Measurements from ENCODE around the gene PRPF19. TPM values are rescaled to one million over a fixed set of nuclear protein-coding genes. Genes with fewer than 3 reads are reported as not detected.

Gene PRPF19
- total RNA-seq, 1 experiment from 2014 or later, result 115 TPM

DNA sequence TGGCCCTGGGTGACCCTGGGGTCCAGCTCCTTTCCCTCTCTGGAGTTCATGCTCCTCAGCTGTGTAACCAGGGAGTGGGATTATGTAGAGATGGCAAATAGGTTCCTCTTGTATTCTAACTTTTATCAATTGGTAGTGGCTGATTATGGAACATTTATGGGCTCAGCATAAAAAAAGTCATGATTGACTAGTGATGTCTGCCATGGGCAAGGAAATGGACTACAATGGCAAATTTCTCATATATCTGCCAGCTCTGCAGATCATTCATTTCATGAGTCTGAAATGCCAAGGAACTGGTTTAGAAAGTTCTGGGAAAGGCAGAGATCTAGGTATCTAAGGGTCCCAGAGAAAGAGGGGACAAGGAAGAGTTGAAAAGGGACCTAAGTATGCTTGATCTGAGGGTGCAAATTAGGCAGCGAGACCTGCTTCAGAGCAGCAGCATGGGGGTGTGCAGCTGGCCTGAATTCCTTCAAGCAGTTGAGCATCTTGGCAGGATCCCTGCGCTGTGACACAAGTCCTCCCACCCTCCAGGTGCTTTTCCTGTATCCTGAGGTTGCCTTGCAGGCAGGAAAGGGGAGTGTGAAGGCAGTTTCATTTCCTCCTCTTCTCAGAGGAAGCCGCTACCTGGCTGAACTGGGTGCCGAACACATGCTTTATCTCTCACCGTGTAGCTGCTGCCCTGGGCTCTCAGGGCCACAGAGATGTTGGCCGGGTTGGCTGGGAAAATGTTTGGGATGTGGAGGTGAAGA is 35.2 kb upstream of the PRPF19 start:
- H3K4me1 Mint-ChIP-seq (ENCODE audit: insufficient read depth, unreplicated experiment), result no peaks in the 10 kb centered on the region
- H3K27ac Mint-ChIP-seq (ENCODE audit: low read depth, unreplicated experiment), result no peak overlapping the region
- no peak for DNase-seq (ENCODE audit: unreplicated experiment)
- TF ChIP-seq, protein P1, sequence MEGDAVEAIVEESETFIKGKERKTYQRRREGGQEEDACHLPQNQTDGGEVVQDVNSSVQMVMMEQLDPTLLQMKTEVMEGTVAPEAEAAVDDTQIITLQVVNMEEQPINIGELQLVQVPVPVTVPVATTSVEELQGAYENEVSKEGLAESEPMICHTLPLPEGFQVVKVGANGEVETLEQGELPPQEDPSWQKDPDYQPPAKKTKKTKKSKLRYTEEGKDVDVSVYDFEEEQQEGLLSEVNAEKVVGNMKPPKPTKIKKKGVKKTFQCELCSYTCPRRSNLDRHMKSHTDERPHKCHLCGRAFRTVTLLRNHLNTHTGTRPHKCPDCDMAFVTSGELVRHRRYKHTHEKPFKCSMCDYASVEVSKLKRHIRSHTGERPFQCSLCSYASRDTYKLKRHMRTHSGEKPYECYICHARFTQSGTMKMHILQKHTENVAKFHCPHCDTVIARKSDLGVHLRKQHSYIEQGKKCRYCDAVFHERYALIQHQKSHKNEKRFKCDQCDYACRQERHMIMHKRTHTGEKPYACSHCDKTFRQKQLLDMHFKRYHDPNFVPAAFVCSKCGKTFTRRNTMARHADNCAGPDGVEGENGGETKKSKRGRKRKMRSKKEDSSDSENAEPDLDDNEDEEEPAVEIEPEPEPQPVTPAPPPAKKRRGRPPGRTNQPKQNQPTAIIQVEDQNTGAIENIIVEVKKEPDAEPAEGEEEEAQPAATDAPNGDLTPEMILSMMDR (IDR thresholded peaks at IDR 0.05; ENCODE audit: unreplicated experiment), result no peak
- POLR2A ChIA-PET, result interaction anchor here (0.5 to 1.3 kb wide), 2 partner anchors 24 to 424 kb away, joined by 3 to 4 read pairs; no protein-coding TSS in a partner anchor
- no peaks in the 10 kb centered on the region for H3K9me3 Mint-ChIP-seq (ENCODE audit: unreplicated experiment)
- intact Hi-C loops (cut with micrococcal nuclease), result no loop called here
- no peak overlapping the region for H3K4me3 Mint-ChIP-seq (ENCODE audit: unreplicated experiment)
- no peaks in the 10 kb centered on the region for H3K36me3 Mint-ChIP-seq (ENCODE audit: insufficient read depth, unreplicated experiment)
- CTCF ChIA-PET, result interaction anchor here (0.8 kb wide), 1 partner anchor 12 kb away, joined by 3 read pairs; no protein-coding TSS in a partner anchor
- H3K27me3 Mint-ChIP-seq (ENCODE audit: insufficient read depth, unreplicated experiment), result peaks cover 27% of the 10 kb centered on the region
- BruUV-seq (replicated peaks), result no TSS peak

DNA sequence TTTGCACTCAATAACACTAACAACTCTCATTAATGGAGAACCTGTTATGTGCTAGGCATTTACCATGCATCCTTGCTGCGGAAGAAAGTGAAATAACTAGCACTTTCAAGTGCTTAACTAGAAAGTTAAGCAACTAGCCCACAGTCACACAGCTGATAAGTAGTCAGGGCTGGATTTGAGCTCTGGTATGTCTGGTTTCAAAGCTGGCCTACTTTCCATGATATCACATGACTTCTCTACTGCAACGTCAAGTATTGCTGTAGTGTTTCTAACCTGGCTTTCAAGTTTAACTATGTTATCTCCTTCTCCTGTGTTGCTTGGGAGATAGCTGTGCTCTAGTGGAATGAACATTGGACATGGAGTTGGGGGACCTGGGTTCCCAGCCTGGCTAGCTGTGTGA is 33.5 kb upstream of the PRPF19 start:
- H3K27ac Mint-ChIP-seq (ENCODE audit: low read depth, unreplicated experiment), result no peak overlapping the region
- no peaks in the 10 kb centered on the region for H3K9me3 Mint-ChIP-seq (ENCODE audit: unreplicated experiment)
- no TSS peak for BruUV-seq (replicated peaks)
- DNase-seq (ENCODE audit: unreplicated experiment), result no peak
- no peaks in the 10 kb centered on the region for H3K36me3 Mint-ChIP-seq (ENCODE audit: insufficient read depth, unreplicated experiment)
- TF ChIP-seq, protein P1 (IDR thresholded peaks at IDR 0.05; ENCODE audit: unreplicated experiment), result no peak
- no peaks in the 10 kb centered on the region for H3K4me1 Mint-ChIP-seq (ENCODE audit: insufficient read depth, unreplicated experiment)
- H3K4me3 Mint-ChIP-seq (ENCODE audit: unreplicated experiment), result no peak overlapping the region
- ChIA-PET CTCF (interaction anchor here (0.5 to 0.9 kb wide), 6 partner anchors 17 to 751 kb away, joined by 3 to 5 read pairs (median 4); no protein-coding TSS in a partner anchor), POLR2A (no interaction called here)
- peaks cover 14% of the 10 kb centered on the region for H3K27me3 Mint-ChIP-seq (ENCODE audit: insufficient read depth, unreplicated experiment)
- intact Hi-C loops (cut with micrococcal nuclease), result no loop called here

DNA sequence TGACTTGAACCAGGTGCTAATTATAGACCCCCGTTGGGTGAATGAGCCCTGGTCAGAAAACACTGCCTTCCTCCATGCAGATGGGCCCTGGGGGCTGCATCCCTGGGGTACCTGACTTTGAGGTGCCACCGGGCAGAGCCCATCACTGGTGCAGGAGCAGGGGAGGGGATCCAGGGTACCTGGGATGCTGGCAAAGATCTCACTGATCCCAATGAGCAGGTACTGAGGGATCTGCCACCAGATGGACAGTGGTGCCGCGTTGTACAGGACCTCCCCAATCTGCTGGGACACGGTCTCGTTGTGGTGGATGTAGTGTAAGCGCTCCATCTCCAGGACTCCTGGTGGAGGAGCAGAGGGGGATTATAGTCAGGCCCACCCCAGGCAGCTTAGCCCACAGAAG is 32.9 kb upstream of the PRPF19 start:
- CTCF ChIA-PET, result interaction anchor here (0.5 to 0.9 kb wide), 3 partner anchors 18 to 751 kb away, joined by 3 to 5 read pairs (median 3); no protein-coding TSS in a partner anchor
- no peaks in the 10 kb centered on the region for H3K9me3 Mint-ChIP-seq (ENCODE audit: unreplicated experiment)

DNA sequence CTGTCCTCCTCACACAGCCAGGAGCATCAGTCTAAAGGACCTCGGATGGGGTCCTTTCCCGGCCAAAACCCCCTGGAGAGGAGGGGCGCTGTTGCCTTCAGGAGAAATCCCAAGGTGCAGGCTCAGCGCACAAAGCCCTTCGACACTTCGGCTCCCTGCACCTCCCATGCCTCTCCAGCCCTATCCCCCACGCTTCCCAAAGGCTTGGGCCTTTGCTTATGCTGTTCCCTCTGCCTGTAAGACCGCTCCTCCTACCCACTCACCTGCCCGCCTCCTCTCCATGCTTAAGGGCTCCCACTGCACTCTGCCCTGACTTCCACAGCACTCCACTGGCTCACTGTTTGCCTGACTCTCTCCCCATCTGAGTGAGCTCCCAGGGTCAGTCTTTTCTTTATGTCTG is 32.1 kb upstream of the PRPF19 start:
- H3K4me1 Mint-ChIP-seq (ENCODE audit: insufficient read depth, unreplicated experiment), result no peaks in the 10 kb centered on the region
- H3K9me3 Mint-ChIP-seq (ENCODE audit: unreplicated experiment), result no peaks in the 10 kb centered on the region
- POLR2A ChIA-PET, result no interaction called here
- BruUV-seq (replicated peaks), result no TSS peak
- TF ChIP-seq, protein P1 (IDR thresholded peaks at IDR 0.05; ENCODE audit: unreplicated experiment), result no peak
- no peak overlapping the region for H3K27ac Mint-ChIP-seq (ENCODE audit: low read depth, unreplicated experiment)
- intact Hi-C loops (cut with micrococcal nuclease), result no loop called here
- peaks cover 6% of the 10 kb centered on the region for H3K36me3 Mint-ChIP-seq (ENCODE audit: insufficient read depth, unreplicated experiment)
- CTCF ChIA-PET, result no interaction called here
- no peak for DNase-seq (ENCODE audit: unreplicated experiment)
- H3K27me3 Mint-ChIP-seq (ENCODE audit: insufficient read depth, unreplicated experiment), result peaks cover 14% of the 10 kb centered on the region
- no peak overlapping the region for H3K4me3 Mint-ChIP-seq (ENCODE audit: unreplicated experiment)

More for the DNA sequence above, 32.9 kb upstream of the PRPF19 start:
- Mint-ChIP-seq H3K4me3 (ENCODE audit: unreplicated experiment) (no peak overlapping the region), H3K27me3 (ENCODE audit: insufficient read depth, unreplicated experiment) (peaks cover 14% of the 10 kb centered on the region), H3K4me1 (ENCODE audit: insufficient read depth, unreplicated experiment) (no peaks in the 10 kb centered on the region), H3K27ac (ENCODE audit: low read depth, unreplicated experiment) (no peak overlapping the region), H3K36me3 (ENCODE audit: insufficient read depth, unreplicated experiment) (no peaks in the 10 kb centered on the region)
- DNase-seq (ENCODE audit: unreplicated experiment), result no peak
- no TSS peak for BruUV-seq (replicated peaks)
- POLR2A ChIA-PET, result no interaction called here
- intact Hi-C loops (cut with micrococcal nuclease), result no loop called here
- TF ChIP-seq, protein P1 (IDR thresholded peaks at IDR 0.05; ENCODE audit: unreplicated experiment), result no peak
